ENCODE results near the gene XXYLT1.

DNA sequence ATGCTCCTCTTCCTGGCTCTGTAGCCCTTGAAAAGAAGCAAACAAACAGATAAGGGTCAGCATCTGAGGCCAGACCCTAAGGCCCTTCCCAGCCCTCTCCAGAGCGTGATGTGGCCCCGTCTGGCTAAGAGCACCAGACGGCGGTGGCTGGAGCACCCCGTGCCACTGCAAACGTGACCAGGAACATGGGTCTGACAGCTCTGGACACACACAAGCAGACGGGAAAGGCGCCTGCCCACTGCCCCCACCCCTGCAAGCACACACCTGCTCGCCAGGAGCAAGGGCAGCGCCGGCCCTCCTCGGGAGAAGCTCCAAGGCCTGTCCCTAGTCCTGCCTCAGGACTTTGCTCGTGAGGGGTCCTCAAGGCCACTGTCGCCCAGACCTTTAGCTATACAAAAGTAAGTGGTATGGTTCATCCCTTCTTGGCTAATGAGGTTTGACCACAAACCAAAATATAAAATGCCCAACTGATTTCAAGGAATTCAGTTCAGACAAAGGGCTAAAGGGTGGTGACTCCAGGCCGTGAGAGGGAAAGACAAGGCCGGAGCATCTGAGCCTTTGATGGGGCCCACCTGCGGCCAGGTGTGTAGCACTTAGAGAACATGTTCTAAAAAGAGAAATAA, 90.4 kb downstream of the XXYLT1 start:
- TF ChIP-seq KDM5A (IDR thresholded peaks at IDR 0.05) (no peak), RARB (CRISPR knock-in tag; IDR thresholded peaks at IDR 0.05) (no peak), CEBPB (IDR thresholded peaks at IDR 0.05) (no peak), CTCF (IDR thresholded peaks at IDR 0.05) (no peak)

Data from A549 (cell line).